CD4-positive, CD25-positive, alpha-beta regulatory T cell (primary cell): ENCODE measurements around the gene IFIT2. TPM values are rescaled to one million over a fixed set of nuclear protein-coding genes. Genes with fewer than 3 reads are reported as not detected.
A peak's percentile ranks its signal among the peaks of the same experiment; 100 is the strongest.

Source experiments
- ATAC-seq, 2 donors: fragments of 150-1000 bp; cut with Tn5 transposase; one replicate each; pipeline ENCODE4 v1.10.0; 2021; ENCODE audit warnings: low read depth in 2 of 2, moderate number of reproducible peaks in 2 of 2, moderate library complexity in 1 of 2
- DNase-seq, 3 donors: peaks; one replicate each; pipeline versions ENCODE4 v3.0.0 to v3.0.0-alpha.2; 2012 to 2022; ENCODE audit warnings: mixed read lengths in 1 of 3
- H3K27ac ChIP-seq: one replicate; pipeline ENCODE4 v1.7.0; 2013; ENCODE audit warnings: mild to moderate bottlenecking, low read length; ENCODE audit not compliant: insufficient read depth, poor library complexity, severe bottlenecking
- H3K27me3 ChIP-seq: one replicate; pipeline ENCODE4 v1.7.0; 2013; ENCODE audit warnings: low read length; ENCODE audit not compliant: control insufficient read depth, insufficient read depth
- H3K36me3 ChIP-seq: one replicate; pipeline ENCODE4 v1.7.0; 2013; ENCODE audit warnings: mild to moderate bottlenecking, low read length, moderate library complexity; ENCODE audit not compliant: control insufficient read depth, insufficient read depth
- H3K4me1 ChIP-seq: 2 replicates; pipeline ENCODE4 v1.7.0; 2013; ENCODE audit warnings: mild to moderate bottlenecking, low read length; ENCODE audit not compliant: insufficient read depth, control insufficient read depth, poor library complexity, severe bottlenecking
- H3K4me3 ChIP-seq: one replicate; pipeline ENCODE4 v1.7.0; 2013; ENCODE audit warnings: low read depth, mild to moderate bottlenecking, low read length, moderate library complexity
- H3K9me3 ChIP-seq, 2 experiments: 1 replicate in 1 of 2; 2 replicates in 1 of 2; pipeline ENCODE4 v1.7.0; 2013; ENCODE audit warnings: low read length in 2 of 2, mild to moderate bottlenecking in 1 of 2, moderate library complexity in 1 of 2; ENCODE audit not compliant: control insufficient read depth in 2 of 2
- H3K27ac Mint-ChIP-seq, 3 donors: one replicate each; pipeline ENCODE4 v1.8.0; 2020 to 2022; ENCODE audit warnings: mild to moderate bottlenecking in 3 of 3, mixed read lengths in 3 of 3, moderate library complexity in 2 of 3
- H3K27me3 Mint-ChIP-seq: one replicate; pipeline ENCODE4 v1.8.0; 2022; ENCODE audit warnings: mild to moderate bottlenecking, mixed read lengths
- H3K36me3 Mint-ChIP-seq: one replicate; pipeline ENCODE4 v1.8.0; 2020; ENCODE audit warnings: mixed read lengths
- H3K4me1 Mint-ChIP-seq, 4 donors: one replicate each; pipeline ENCODE4 v1.8.0; 2020 to 2022; ENCODE audit warnings: mixed read lengths in 4 of 4, mild to moderate bottlenecking in 1 of 4
- H3K4me3 Mint-ChIP-seq, 4 donors: one replicate each; pipeline ENCODE4 v1.8.0; 2020 to 2022; ENCODE audit warnings: mild to moderate bottlenecking in 4 of 4, mixed read lengths in 4 of 4, moderate library complexity in 3 of 4
- H3K9me3 Mint-ChIP-seq, 7 donors: one replicate each; pipeline ENCODE4 v1.8.0; 2020 to 2022; ENCODE audit warnings: mixed read lengths in 7 of 7, mild to moderate bottlenecking in 3 of 7, moderate library complexity in 2 of 7
- polyA plus RNA-seq, 4 donors: library from polyadenylated mRNA; unstranded; fragments of 300-500 nt; fragmentation: Illumina TruSeq; gene quantifications; one replicate each; pipeline ENCODE4 v1.2.3, GENCODE V29; 2021
- total RNA-seq: library from RNA; stranded (reverse); gene quantifications from one replicate; pipeline ENCODE4 v1.2.3, GENCODE V29; 2022

IFIT2 gene
- total and polyA plus RNA-seq, 5 donors from 2014 or later, result 3.6 to 10.0 (median 4.7) TPM

- no peaks in the 10 kb centered on the region for H3K36me3 ChIP-seq
- H3K4me3 ChIP-seq, result no peak overlapping the region
- H3K4me1 ChIP-seq, result no peaks in the 10 kb centered on the region
- DNase-seq (no peak), ATAC-seq (no peak)
- Mint-ChIP-seq H3K36me3 (peaks cover 5% of the 10 kb centered on the region), H3K4me1 (peaks cover 0 to 5% (median 0%) of the 10 kb centered on the region in 4 donors), H3K27ac (no peak overlapping the region), H3K9me3 (peaks cover 0 to 7% (median 0%) of the 10 kb centered on the region in 7 donors), H3K27me3 (peaks cover 33% of the 10 kb centered on the region), H3K4me3 (no peak overlapping the region)
- H3K27me3 ChIP-seq, result peaks cover 10% of the 10 kb centered on the region
- H3K27ac ChIP-seq, result no peak overlapping the region
- peaks cover 0 to 6% of the 10 kb centered on the region in 2 experiments for H3K9me3 ChIP-seq
Observed at GRCh38 chr10:89258881-89259280, 43.0 kb upstream of the IFIT2 start.

GRCh38 chr10:89262086-89263051 is 39.5 kb upstream of the IFIT2 start:
- Histone ChIP-seq H3K4me1 (no peaks in the 10 kb centered on the region), H3K4me3 (no peak overlapping the region), H3K9me3 (no peaks in the 10 kb centered on the region), H3K27me3 (peaks cover 10% of the 10 kb centered on the region), H3K36me3 (no peaks in the 10 kb centered on the region), H3K27ac (no peak overlapping the region)
- peaks cover 0 to 5% (median 0%) of the 10 kb centered on the region in 4 donors for H3K4me1 Mint-ChIP-seq
- H3K4me3 Mint-ChIP-seq, result no peak overlapping the region
- ATAC-seq, result no peak
- peaks cover 12% of the 10 kb centered on the region for H3K27me3 Mint-ChIP-seq
- no peaks in the 10 kb centered on the region for H3K9me3 Mint-ChIP-seq
- DNase-seq, result no peak
- H3K27ac Mint-ChIP-seq, result no peak overlapping the region
- H3K36me3 Mint-ChIP-seq, result no peaks in the 10 kb centered on the region

- H3K36me3 ChIP-seq, result no peaks in the 10 kb centered on the region
- H3K27me3 Mint-ChIP-seq, result peaks cover 10% of the 10 kb centered on the region
- no peak overlapping the region for H3K27ac Mint-ChIP-seq
- ATAC-seq (no peak), DNase-seq (no peak)
- H3K4me1 Mint-ChIP-seq, result peaks cover 0 to 5% (median 0%) of the 10 kb centered on the region in 4 donors
- peaks cover 8% of the 10 kb centered on the region for H3K27me3 ChIP-seq
- H3K9me3 Mint-ChIP-seq, result no peaks in the 10 kb centered on the region
- H3K4me3 Mint-ChIP-seq, result peak overlapping the region in 1 of 4 donors; percentile 21
- H3K27ac ChIP-seq, result no peak overlapping the region
- H3K36me3 Mint-ChIP-seq, result no peaks in the 10 kb centered on the region
- no peak overlapping the region for H3K4me3 ChIP-seq
- no peaks in the 10 kb centered on the region for H3K4me1 ChIP-seq
- no peaks in the 10 kb centered on the region for H3K9me3 ChIP-seq
Observed at GRCh38 chr10:89263091-89263490, 38.8 kb upstream of the IFIT2 start.

GRCh38 chr10:89263531-89263930 is 38.3 kb upstream of the IFIT2 start:
- H3K27me3 ChIP-seq, result peaks cover 8% of the 10 kb centered on the region
- H3K4me3 Mint-ChIP-seq, result no peak overlapping the region
- H3K9me3 Mint-ChIP-seq, result no peaks in the 10 kb centered on the region
- peaks cover 7% of the 10 kb centered on the region for H3K27me3 Mint-ChIP-seq
- H3K4me1 Mint-ChIP-seq, result peaks cover 0 to 5% (median 0%) of the 10 kb centered on the region in 4 donors
- no peak for ATAC-seq
- no peak overlapping the region for H3K27ac ChIP-seq
- H3K4me1 ChIP-seq, result no peaks in the 10 kb centered on the region
- DNase-seq, result no peak
- no peaks in the 10 kb centered on the region for H3K36me3 Mint-ChIP-seq
- H3K9me3 ChIP-seq, result no peaks in the 10 kb centered on the region
- no peaks in the 10 kb centered on the region for H3K36me3 ChIP-seq
- no peak overlapping the region for H3K4me3 ChIP-seq
- H3K27ac Mint-ChIP-seq, result no peak overlapping the region

GRCh38 chr10:89266721-89267453 is 35.0 kb upstream of the IFIT2 start:
- H3K36me3 ChIP-seq, result no peaks in the 10 kb centered on the region
- Mint-ChIP-seq H3K27ac (peak overlapping the region in 1 of 3 donors; percentile 9), H3K4me3 (no peak overlapping the region), H3K4me1 (no peaks in the 10 kb centered on the region), H3K9me3 (no peaks in the 10 kb centered on the region), H3K27me3 (no peaks in the 10 kb centered on the region), H3K36me3 (no peaks in the 10 kb centered on the region)
- H3K9me3 ChIP-seq, result no peaks in the 10 kb centered on the region
- no peak overlapping the region for H3K27ac ChIP-seq
- H3K27me3 ChIP-seq, result no peaks in the 10 kb centered on the region
- H3K4me1 ChIP-seq, result no peaks in the 10 kb centered on the region
- DNase-seq, result no peak
- ATAC-seq, result no peak
- no peak overlapping the region for H3K4me3 ChIP-seq

- H3K36me3 ChIP-seq, result no peaks in the 10 kb centered on the region
- H3K27ac ChIP-seq, result no peak overlapping the region
- H3K27me3 ChIP-seq, result no peaks in the 10 kb centered on the region
- H3K4me3 ChIP-seq, result no peak overlapping the region
- no peaks in the 10 kb centered on the region for H3K9me3 ChIP-seq
- DNase-seq (no peak), ATAC-seq (no peak)
- no peaks in the 10 kb centered on the region for H3K4me1 Mint-ChIP-seq
- no peaks in the 10 kb centered on the region for H3K9me3 Mint-ChIP-seq
- H3K4me3 Mint-ChIP-seq, result no peak overlapping the region
- H3K27ac Mint-ChIP-seq, result no peak overlapping the region
- no peaks in the 10 kb centered on the region for H3K27me3 Mint-ChIP-seq
- no peaks in the 10 kb centered on the region for H3K4me1 ChIP-seq
- no peaks in the 10 kb centered on the region for H3K36me3 Mint-ChIP-seq
Observed at GRCh38 chr10:89269433-89270152, 32.3 kb upstream of the IFIT2 start.

GRCh38 chr10:89270153-89270483 is 31.7 kb upstream of the IFIT2 start:
- H3K27ac ChIP-seq, result no peak overlapping the region
- DNase-seq (no peak), ATAC-seq (no peak)
- H3K4me3 ChIP-seq, result no peak overlapping the region
- Mint-ChIP-seq H3K36me3 (no peaks in the 10 kb centered on the region), H3K27me3 (no peaks in the 10 kb centered on the region), H3K27ac (no peak overlapping the region), H3K9me3 (no peaks in the 10 kb centered on the region), H3K4me3 (no peak overlapping the region), H3K4me1 (no peaks in the 10 kb centered on the region)
- no peaks in the 10 kb centered on the region for H3K4me1 ChIP-seq
- H3K36me3 ChIP-seq, result no peaks in the 10 kb centered on the region
- H3K9me3 ChIP-seq, result no peaks in the 10 kb centered on the region
- H3K27me3 ChIP-seq, result no peaks in the 10 kb centered on the region
